ENCODE measurements around the gene OR52E2.

OR52E2 gene

DNA sequence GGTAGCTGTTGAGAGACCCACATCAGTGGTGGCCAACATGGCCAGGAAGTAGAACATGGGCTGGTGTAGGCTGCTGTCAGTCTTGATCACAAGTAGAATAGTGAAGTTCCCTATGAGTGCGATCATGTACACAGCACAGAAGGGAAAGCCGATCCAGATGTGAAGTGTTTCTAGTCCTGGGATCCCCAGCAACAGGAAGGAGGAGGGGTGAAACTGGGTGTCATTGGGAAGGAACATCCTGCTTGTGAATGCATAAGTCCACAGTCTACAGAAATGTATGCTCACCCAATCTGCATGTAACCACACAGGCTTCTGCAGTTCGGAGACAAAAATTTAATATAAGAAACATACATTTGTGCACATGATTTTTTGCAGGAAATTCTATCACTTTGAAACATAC, at the start of gene OR52E2:
Gene OR52E2 (minus strand): TSS at position 237 of the 400 bp plus-strand sequence. CDS start 0 bp downstream, at position 237.
- H3K4me3 ChIP-seq (ENCODE audit: low read depth, low read length): no peak within 1 kb of the TSS
- no peak for TF ChIP-seq CTCF (IDR thresholded peaks at IDR 0.05; ENCODE audit: borderline replicate concordance, insufficient read depth, low read depth, low read length)

DNA sequence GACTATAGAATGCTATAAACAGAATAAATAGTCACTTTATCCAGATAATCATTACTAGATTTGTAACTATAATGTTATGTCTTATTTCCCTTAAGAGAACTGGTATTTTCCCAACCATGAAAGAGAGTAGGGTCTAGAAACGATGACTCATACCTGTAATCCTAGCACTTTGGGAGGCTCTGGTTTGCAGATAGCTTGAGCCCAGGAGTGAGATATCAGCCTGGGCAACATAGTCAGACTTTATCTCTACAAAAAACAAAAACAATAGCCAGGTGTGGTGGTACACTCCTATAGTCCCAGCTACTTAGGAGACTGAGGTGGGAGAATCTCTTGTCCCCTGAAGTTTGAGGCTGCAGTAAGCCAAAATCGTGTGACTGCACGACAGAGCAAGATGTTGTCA, 47.9 kb upstream of the OR52E2 start:
- no peak overlapping the region for H3K4me3 ChIP-seq (ENCODE audit: low read depth, low read length)
- no peak for TF ChIP-seq CTCF (IDR thresholded peaks at IDR 0.05; ENCODE audit: borderline replicate concordance, insufficient read depth, low read depth, low read length)

DNA sequence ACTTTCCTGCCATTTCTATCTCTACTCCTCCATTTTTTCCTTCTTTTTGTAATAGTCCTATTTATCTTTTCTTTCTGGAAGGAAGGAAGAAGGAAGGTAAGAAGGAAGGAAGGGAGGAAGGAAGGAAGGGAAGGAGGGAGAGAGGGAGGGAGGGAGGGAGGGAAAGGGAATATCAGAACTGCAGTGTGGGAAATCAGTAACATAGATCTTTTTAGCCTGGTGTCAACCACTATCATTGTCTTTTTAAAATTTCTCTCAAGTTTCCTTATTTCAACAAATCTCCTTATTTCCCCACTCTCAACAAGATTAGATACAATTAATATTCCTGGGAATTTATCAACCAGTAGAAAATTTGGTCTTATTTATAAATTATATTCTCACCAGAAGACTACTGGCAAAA, 43.6 kb upstream of the OR52E2 start:
- no peak overlapping the region for H3K4me3 ChIP-seq (ENCODE audit: low read depth, low read length)
- no peak for TF ChIP-seq CTCF (IDR thresholded peaks at IDR 0.05; ENCODE audit: borderline replicate concordance, insufficient read depth, low read depth, low read length)

DNA sequence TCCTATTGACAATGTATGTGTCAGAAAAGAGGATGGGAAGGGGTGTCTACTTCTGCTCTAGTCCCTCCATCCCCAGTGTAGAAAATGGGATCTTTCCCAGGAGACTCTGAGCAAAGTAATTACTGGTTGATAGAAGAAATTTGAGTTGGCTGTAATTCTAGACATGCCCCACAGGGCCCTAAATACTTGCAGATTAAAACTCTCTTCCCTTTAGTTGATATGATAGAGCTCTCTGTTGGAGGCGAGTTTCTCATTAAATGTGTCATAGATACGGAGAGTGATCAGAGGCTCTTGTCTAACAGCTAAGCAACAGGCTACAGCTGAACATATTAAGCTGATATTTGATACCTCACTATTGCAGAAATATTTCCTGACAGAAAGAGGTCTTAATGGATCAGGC, 42.8 kb upstream of the OR52E2 start:
- H3K4me3 ChIP-seq (ENCODE audit: low read depth, low read length): no peak overlapping the region
- TF ChIP-seq CTCF (IDR thresholded peaks at IDR 0.05; ENCODE audit: borderline replicate concordance, insufficient read depth, low read depth, low read length): no peak

DNA sequence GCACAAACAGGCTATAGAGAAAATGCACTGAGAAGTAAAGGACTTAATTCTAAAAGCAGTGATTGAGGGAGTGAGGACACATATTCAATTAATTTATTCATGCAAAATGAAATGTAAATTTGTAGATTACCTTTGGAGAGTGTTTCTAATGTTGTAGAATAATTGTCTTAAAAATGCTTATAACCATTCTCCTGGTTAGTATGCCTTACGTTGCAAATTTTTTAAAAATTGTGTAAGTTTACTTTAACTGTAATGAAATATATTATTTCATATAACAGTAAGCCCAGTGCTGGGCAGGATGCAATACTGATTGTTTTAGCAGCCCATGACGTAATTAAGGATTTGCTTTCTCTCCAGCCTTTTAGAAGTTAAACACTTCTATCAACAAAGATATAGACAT, 36.6 kb upstream of the OR52E2 start:
- no peak for TF ChIP-seq CTCF (IDR thresholded peaks at IDR 0.05; ENCODE audit: borderline replicate concordance, insufficient read depth, low read depth, low read length)
- H3K4me3 ChIP-seq (ENCODE audit: low read depth, low read length): no peak overlapping the region

GRCh38 chr11:5092821-5093585, 33.6 kb upstream of the OR52E2 start:
- no peak overlapping the region for H3K4me3 ChIP-seq (ENCODE audit: low read depth, low read length)
- no peak for TF ChIP-seq CTCF (IDR thresholded peaks at IDR 0.05; ENCODE audit: borderline replicate concordance, insufficient read depth, low read depth, low read length)

DNA sequence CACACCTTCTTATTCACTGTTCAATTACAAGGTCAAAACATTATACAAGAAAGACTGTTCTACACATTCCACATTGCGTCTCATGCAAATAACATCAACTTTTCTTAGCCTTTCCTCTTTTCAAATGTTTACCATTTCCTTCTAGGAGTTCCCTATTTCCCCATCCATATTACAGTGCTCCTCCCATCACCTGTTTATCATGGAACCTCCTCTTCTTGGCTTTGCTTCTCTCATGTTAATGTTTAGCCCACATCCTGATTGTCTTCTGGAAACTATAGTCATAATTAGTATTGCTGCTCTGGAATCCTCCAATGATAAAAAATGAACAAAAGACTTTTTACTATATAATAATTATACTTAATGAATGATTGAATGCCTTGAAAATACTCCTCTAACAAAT, 31.2 kb upstream of the OR52E2 start:
- no peak for TF ChIP-seq CTCF (IDR thresholded peaks at IDR 0.05; ENCODE audit: borderline replicate concordance, insufficient read depth, low read depth, low read length)
- no peak overlapping the region for H3K4me3 ChIP-seq (ENCODE audit: low read depth, low read length)

Measured in GM12875 (cell line).